PC-3 (cell line): ENCODE results near the gene SLC6A7. TPM values are rescaled to one million over a fixed set of nuclear protein-coding genes. Genes with fewer than 3 reads are reported as not detected.
A peak's percentile ranks its signal among the peaks of the same experiment; 100 is the strongest.

Experiments
- ATAC-seq: fragments of 200-7000 bp; cut with Tn5 transposase; 2 replicates; pipeline ENCODE4 v1.9.1; 2020; ENCODE audit warnings: mild to moderate bottlenecking, moderate library complexity
- BruUV-seq: library from RNA; stranded (reverse); fragments of 400-500 nt; replicated peaks from 2 replicates; lab custom pipeline; 2021; lab: Mats Ljungman, UMichigan
- CTCF ChIA-PET: fragments of 300-600 bp; sonication (Branson Sonifier 250); formaldehyde crosslinking; loops from one replicate; lab custom pipeline; 2022; ENCODE audit warnings: antibody characterized with exemption; lab: Charles Lee
- POLR2A ChIA-PET: fragments of 300-600 bp; sonication (Branson Sonifier 250); formaldehyde crosslinking; loops from one replicate; lab custom pipeline; 2022; ENCODE audit warnings: antibody characterized with exemption; ENCODE audit not compliant: unreplicated experiment; lab: Charles Lee
- DNase-seq: peaks from one replicate; pipeline ENCODE4 v3.0.0-alpha.2; 2015
- H2AFZ ChIP-seq: fragments of 300-600 bp; sonication (generic); 2 replicates; pipeline ENCODE4 v1.6.0; 2016; ENCODE audit warnings: antibody characterized with exemption, low read length
- H3F3A ChIP-seq: fragments of 300-600 bp; sonication (generic); one replicate; pipeline ENCODE4 v1.6.0; 2017; ENCODE audit warnings: antibody characterized with exemption, low read length, control low read depth, mild to moderate bottlenecking; ENCODE audit not compliant: unreplicated experiment
- H3K27ac ChIP-seq: fragments of 300-600 bp; sonication (generic); 2 replicates; pipeline ENCODE4 v1.5.1; 2016; ENCODE audit warnings: mild to moderate bottlenecking, low read length
- H3K27me3 ChIP-seq: fragments of 300-600 bp; sonication (generic); 2 replicates; pipeline ENCODE4 v1.6.1; 2016; ENCODE audit warnings: low read length, mixed read lengths
- H3K36me3 ChIP-seq: fragments of 300-600 bp; sonication (generic); 2 replicates; pipeline ENCODE4 v1.6.1; 2016; ENCODE audit warnings: low read depth, mixed run types, low read length, mixed read lengths
- H3K4me1 ChIP-seq: fragments of 300-600 bp; sonication (generic); 2 replicates; pipeline ENCODE4 v1.5.1; 2016; ENCODE audit warnings: low read length; ENCODE audit not compliant: insufficient read depth
- H3K4me2 ChIP-seq: fragments of 300-600 bp; sonication (generic); 2 replicates; pipeline ENCODE4 v1.6.0; 2016; ENCODE audit warnings: low read length
- H3K4me3 ChIP-seq: fragments of 300-600 bp; sonication (generic); 2 replicates; pipeline ENCODE4 v1.5.1; 2016; ENCODE audit warnings: mild to moderate bottlenecking, low read length, mixed read lengths
- H3K79me2 ChIP-seq: fragments of 300-600 bp; sonication (generic); 2 replicates; pipeline ENCODE4 v1.6.1; 2017; ENCODE audit warnings: low read length, mixed read lengths
- H3K9ac ChIP-seq: fragments of 300-600 bp; sonication (generic); 2 replicates; pipeline ENCODE4 v1.6.0; 2016; ENCODE audit warnings: mild to moderate bottlenecking, low read length
- H3K9me2 ChIP-seq: fragments of 300-600 bp; sonication (generic); replicated peaks from 2 replicates; pipeline ENCODE4 v1.6.1; 2016; ENCODE audit warnings: mixed run types, low read length, mixed read lengths
- H3K9me3 ChIP-seq: fragments of 300-600 bp; sonication (generic); 2 replicates; pipeline ENCODE4 v1.6.1; 2016; ENCODE audit warnings: low read length, mixed read lengths
- H4K20me1 ChIP-seq: fragments of 300-600 bp; sonication (generic); 2 replicates; pipeline ENCODE4 v1.6.1; 2016; ENCODE audit warnings: low read length, mixed read lengths
- CTCF ChIP-seq: fragments of 300-600 bp; sonication (generic); conservative IDR thresholded peaks from 2 replicates; pipeline ENCODE4 v1.5.1; 2017; ENCODE audit warnings: antibody characterized with exemption, low read depth, mild to moderate bottlenecking, low read length
- EZH2 ChIP-seq: fragments of 300-600 bp; sonication (generic); IDR thresholded peaks from one replicate; pipeline ENCODE4 v1.6.1; 2017; ENCODE audit warnings: antibody characterized with exemption, mild to moderate bottlenecking, low read length; ENCODE audit not compliant: unreplicated experiment
- EZH2phosphoT487 ChIP-seq: fragments of 300-600 bp; sonication (generic); IDR thresholded peaks from 2 replicates; pipeline ENCODE4 v1.6.1; 2018; ENCODE audit warnings: mild to moderate bottlenecking, antibody characterized with exemption, low read length, borderline replicate concordance
- intact Hi-C: fragments of 100-400 bp; cut with micrococcal nuclease; formaldehyde crosslinking; loops from 2 replicates; pipeline ENCODE4 v1.9.0; 2023
- total RNA-seq: library from RNA; depleted of rRNA; stranded (reverse); fragments of >200 nt; gene quantifications from 2 replicates; pipeline ENCODE4 v1.2.3, GENCODE V29; 2014

The SLC6A7 gene
- total RNA-seq, 1 experiment from 2014 or later, result 0.29 TPM

- ChIA-PET CTCF (interaction anchor here (0.5 kb wide), 1 partner anchor 66 kb away, joined by 3 read pairs; no protein-coding TSS in a partner anchor), POLR2A (no interaction called here)
- no peaks in the 10 kb centered on the region for H3K27me3 ChIP-seq
- H3F3A ChIP-seq, result no peaks in the 10 kb centered on the region
- H3K36me3 ChIP-seq, result no peaks in the 10 kb centered on the region
- no peak overlapping the region for H3K9ac ChIP-seq
- H2AFZ ChIP-seq, result no peak overlapping the region
- no peak for ATAC-seq
- no peaks in the 10 kb centered on the region for H4K20me1 ChIP-seq
- no peak for DNase-seq
- no peaks in the 10 kb centered on the region for H3K79me2 ChIP-seq
- no TSS peak for BruUV-seq
- no peaks in the 10 kb centered on the region for H3K4me1 ChIP-seq
- TF ChIP-seq CTCF, result no peak
- no peak for TF ChIP-seq EZH2
- TF ChIP-seq EZH2phosphoT487, result no peak
- no peak overlapping the region for H3K4me2 ChIP-seq
- no peak overlapping the region for H3K27ac ChIP-seq
- intact Hi-C loops, result no loop called here
- no peaks in the 10 kb centered on the region for H3K9me2 ChIP-seq
- no peak overlapping the region for H3K4me3 ChIP-seq
- H3K9me3 ChIP-seq, result no peaks in the 10 kb centered on the region
Observed at GRCh38 chr5:150152636-150153462, 37.0 kb upstream of the SLC6A7 start.

GRCh38 chr5:150153483-150153882 lies 36.4 kb upstream of the SLC6A7 start:
- CTCF ChIA-PET, result interaction anchor here (0.5 kb wide), 1 partner anchor 66 kb away, joined by 3 read pairs; no protein-coding TSS in a partner anchor
- DNase-seq (no peak), ATAC-seq (no peak)
- no peak overlapping the region for H3K9ac ChIP-seq
- intact Hi-C loops, result no loop called here
- no peaks in the 10 kb centered on the region for H3K79me2 ChIP-seq
- BruUV-seq, result no TSS peak
- no peak overlapping the region for H3K4me2 ChIP-seq
- no peaks in the 10 kb centered on the region for H3F3A ChIP-seq
- H3K4me3 ChIP-seq, result no peak overlapping the region
- H3K27ac ChIP-seq, result no peak overlapping the region
- H2AFZ ChIP-seq, result no peak overlapping the region
- no peak for TF ChIP-seq EZH2
- no peak for TF ChIP-seq CTCF
- no peak for TF ChIP-seq EZH2phosphoT487
- no peaks in the 10 kb centered on the region for H4K20me1 ChIP-seq
- POLR2A ChIA-PET, result no interaction called here
- H3K4me1 ChIP-seq, result no peaks in the 10 kb centered on the region
- H3K27me3 ChIP-seq, result no peaks in the 10 kb centered on the region
- no peaks in the 10 kb centered on the region for H3K36me3 ChIP-seq
- H3K9me2 ChIP-seq, result no peaks in the 10 kb centered on the region
- H3K9me3 ChIP-seq, result no peaks in the 10 kb centered on the region

GRCh38 chr5:150153957-150154617 lies 35.8 kb upstream of the SLC6A7 start:
- Histone ChIP-seq H3K4me3 (no peak overlapping the region), H3K79me2 (no peaks in the 10 kb centered on the region), H3K27ac (no peak overlapping the region), H3F3A (no peaks in the 10 kb centered on the region), H2AFZ (no peak overlapping the region), H3K9ac (no peak overlapping the region), H3K36me3 (no peaks in the 10 kb centered on the region), H3K9me2 (no peaks in the 10 kb centered on the region), H3K9me3 (no peaks in the 10 kb centered on the region), H4K20me1 (no peaks in the 10 kb centered on the region), H3K4me1 (no peaks in the 10 kb centered on the region), H3K27me3 (no peaks in the 10 kb centered on the region), H3K4me2 (no peak overlapping the region)
- no peak for TF ChIP-seq EZH2
- TF ChIP-seq EZH2phosphoT487, result no peak
- no peak for TF ChIP-seq CTCF
- intact Hi-C loops, result no loop called here
- no TSS peak for BruUV-seq
- DNase-seq (no peak), ATAC-seq (peak; percentile 50)
- ChIA-PET CTCF (no interaction called here), POLR2A (no interaction called here)
